ENCODE measurements around the gene NOP53.
"Not testable (repeated sequence)": the region's sequence is repeated elsewhere in the genome, so short reads cannot be mapped to it uniquely, and the experiment has no call there.

NOP53 gene

GRCh38 chr19:47745010-47745901, at the start of gene NOP53:
TSS of gene NOP53 (plus strand) at chr19:47745546. CDS start at chr19:47745560, 14 bp downstream.
- no peak for DNase-seq

GRCh38 chr19:47696635-47697034, 48.7 kb upstream of the NOP53 start:
- no peak for DNase-seq

GRCh38 chr19:47697863-47698609, 47.3 kb upstream of the NOP53 start:
- no peak for DNase-seq

GRCh38 chr19:47698631-47699359, 46.6 kb upstream of the NOP53 start:
- DNase-seq, result no peak

- DNase-seq, result no peak
These were observed 45.9 kb upstream of the NOP53 start for GRCh38 chr19:47699360-47699917.

- no peak for DNase-seq
These were observed 44.2 kb upstream of the NOP53 start for GRCh38 chr19:47700934-47701716.

- no peak for DNase-seq
These were observed 43.4 kb upstream of the NOP53 start for GRCh38 chr19:47701717-47702552.

GRCh38 chr19:47702671-47703070, 42.7 kb upstream of the NOP53 start:
- DNase-seq, result no peak

GRCh38 chr19:47703301-47703700, 42.0 kb upstream of the NOP53 start:
- no peak for DNase-seq

GRCh38 chr19:47704024-47704423, 41.3 kb upstream of the NOP53 start:
- no peak for DNase-seq

- DNase-seq, result no peak
These were observed 40.7 kb upstream of the NOP53 start for GRCh38 chr19:47704656-47705055.

- no peak for DNase-seq
These were observed 38.0 kb upstream of the NOP53 start for GRCh38 chr19:47707135-47707925.

- no peak for DNase-seq
These were observed 33.6 kb upstream of the NOP53 start for GRCh38 chr19:47711652-47712242.

- no peak for DNase-seq
These were observed 32.0 kb upstream of the NOP53 start, which contains the start of gene EHD2 for GRCh38 chr19:47713046-47714021. TSS of gene EHD2 (plus strand) at chr19:47713422. CDS start at chr19:47716613, 3,191 bp downstream.

GRCh38 chr19:47714339-47714738, 31.0 kb upstream of the NOP53 start:
- no peak for DNase-seq

GRCh38 chr19:47714855-47715254, 30.5 kb upstream of the NOP53 start:
- DNase-seq, result not testable (repeated sequence)

GRCh38 chr19:47716270-47716937, 28.9 kb upstream of the NOP53 start:
- no peak for DNase-seq
